Effector memory CD8-positive, alpha-beta T cell (primary cell): ENCODE results near the gene CFAP298.
"Not testable (repeated sequence)": the region's sequence is repeated elsewhere in the genome, so short reads cannot be mapped to it uniquely, and the experiment has no call there.

Experiments
- ATAC-seq: fragments of 150-1000 bp; cut with Tn5 transposase; replicated peaks from 2 replicates; pipeline ENCODE4 v1.10.0; 2021; ENCODE audit warnings: mild to moderate bottlenecking, moderate library complexity
- DNase-seq, 3 experiments: peaks; one replicate each; pipeline ENCODE4 v3.0.0; 2021
- H3K27ac Mint-ChIP-seq, 2 donors: one replicate each; pipeline ENCODE4 v1.8.0; 2022; ENCODE audit warnings: mild to moderate bottlenecking in 2 of 2, mixed read lengths in 2 of 2, moderate library complexity in 2 of 2
- H3K27me3 Mint-ChIP-seq, 2 donors: one replicate each; pipeline ENCODE4 v1.8.0; 2022; ENCODE audit warnings: mixed read lengths in 2 of 2
- H3K36me3 Mint-ChIP-seq: one replicate; pipeline ENCODE4 v1.8.0; 2022; ENCODE audit warnings: mild to moderate bottlenecking, moderate library complexity, mixed read lengths; ENCODE audit not compliant: insufficient read depth
- H3K4me1 Mint-ChIP-seq, 2 donors: one replicate each; pipeline ENCODE4 v1.8.0; 2022; ENCODE audit warnings: low read depth in 2 of 2, mixed read lengths in 2 of 2
- H3K4me3 Mint-ChIP-seq, 2 donors: one replicate each; pipeline ENCODE4 v1.8.0; 2022; ENCODE audit warnings: mild to moderate bottlenecking in 2 of 2, mixed read lengths in 2 of 2, moderate library complexity in 2 of 2
- H3K9me3 Mint-ChIP-seq, 2 donors: one replicate each; pipeline ENCODE4 v1.8.0; 2022; ENCODE audit warnings: mixed read lengths in 2 of 2

CFAP298 gene

DNA sequence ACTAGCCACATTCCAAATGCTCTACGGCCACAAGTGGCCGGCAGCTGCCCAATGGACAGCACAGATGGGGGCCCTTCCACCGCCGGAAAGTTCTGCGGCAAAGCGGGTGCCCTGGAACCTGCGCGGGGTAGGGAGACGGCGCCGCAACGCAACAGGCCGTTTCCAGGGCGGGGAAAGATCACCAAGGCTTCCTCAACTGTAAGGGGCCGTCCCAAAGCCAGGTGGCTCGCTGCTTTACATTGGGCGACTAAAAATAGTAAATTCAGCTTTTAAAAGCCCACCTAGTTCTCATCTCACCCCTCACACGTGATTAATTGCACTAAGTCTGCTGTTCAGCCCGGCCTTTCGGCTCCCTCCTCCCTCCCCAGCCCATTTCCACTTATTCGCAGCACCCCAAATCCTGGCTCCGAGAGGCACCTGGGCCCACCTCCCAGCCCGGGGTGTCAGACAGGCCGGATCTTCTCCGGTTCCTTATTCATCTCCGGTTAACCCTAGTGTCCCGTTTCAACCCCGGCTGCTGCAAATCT, 643 bp downstream of the CFAP298 start:
- no peaks in the 10 kb centered on the region for H3K27me3 Mint-ChIP-seq
- peak overlapping the region; percentile 90 to 96 for H3K4me3 Mint-ChIP-seq
- ATAC-seq (peak; percentile 9), DNase-seq (peak; percentile 12 to 15 (median 13))
- peaks cover 49% of the 10 kb centered on the region for H3K36me3 Mint-ChIP-seq
- H3K4me1 Mint-ChIP-seq, result peaks cover 11 to 14% of the 10 kb centered on the region in 2 donors
- H3K9me3 Mint-ChIP-seq, result no peaks in the 10 kb centered on the region
- peak overlapping the region; percentile 98 to 99 for H3K27ac Mint-ChIP-seq

DNA sequence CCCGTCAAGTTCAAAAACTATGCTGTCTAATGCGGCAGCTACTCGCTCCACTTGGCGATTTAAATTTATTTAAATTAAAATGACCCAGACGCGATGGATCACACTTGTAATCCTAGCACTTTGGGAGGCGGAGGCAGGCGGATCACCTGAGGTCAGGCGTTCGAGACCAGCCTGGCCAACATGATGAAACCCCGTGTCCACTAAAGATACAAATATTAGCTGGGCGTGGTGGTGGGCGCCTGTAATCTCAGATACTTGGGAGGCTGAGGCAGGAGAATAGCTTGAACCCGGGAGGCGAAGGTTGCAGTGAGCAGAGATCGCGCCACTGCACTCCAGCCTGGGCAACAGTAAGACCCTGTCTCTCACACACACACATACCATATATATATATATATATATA, 1.2 kb downstream of the CFAP298 start:
- H3K9me3 Mint-ChIP-seq, ATAC-seq, DNase-seq, H3K27me3 Mint-ChIP-seq: not testable (repeated sequence)
- Mint-ChIP-seq H3K27ac (peak overlapping the region in 1 of 2 donors; percentile 98), H3K36me3 (peaks cover 55% of the 10 kb centered on the region), H3K4me1 (peaks cover 13 to 17% of the 10 kb centered on the region in 2 donors), H3K4me3 (peak overlapping the region; percentile 31 to 90)

DNA sequence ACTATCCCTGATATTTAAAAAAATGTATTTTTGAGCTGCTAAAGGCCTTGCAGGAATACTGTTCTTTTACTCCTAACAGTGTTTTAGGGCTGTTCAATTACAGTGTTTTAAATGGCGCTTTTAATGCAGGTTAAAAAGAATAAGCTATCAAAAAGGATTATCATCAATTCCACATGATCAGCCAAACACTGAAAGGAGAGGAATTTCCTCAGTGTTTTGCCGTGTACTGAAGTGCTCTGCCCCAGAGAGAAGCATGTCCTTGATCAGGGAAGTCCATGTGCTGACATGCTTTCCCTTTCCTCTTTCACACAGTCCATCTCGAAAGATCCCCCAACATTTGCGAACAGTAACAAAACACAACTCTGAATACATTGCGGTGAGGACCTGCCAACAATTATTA, 3.3 kb downstream of the CFAP298 start:
- no peak overlapping the region for H3K27ac Mint-ChIP-seq
- H3K9me3 Mint-ChIP-seq, result no peaks in the 10 kb centered on the region
- no peak for ATAC-seq
- H3K27me3 Mint-ChIP-seq, result no peaks in the 10 kb centered on the region
- H3K4me1 Mint-ChIP-seq, result peaks cover 17 to 19% of the 10 kb centered on the region in 2 donors
- peaks cover 70% of the 10 kb centered on the region for H3K36me3 Mint-ChIP-seq
- no peak for DNase-seq
- no peak overlapping the region for H3K4me3 Mint-ChIP-seq

DNA sequence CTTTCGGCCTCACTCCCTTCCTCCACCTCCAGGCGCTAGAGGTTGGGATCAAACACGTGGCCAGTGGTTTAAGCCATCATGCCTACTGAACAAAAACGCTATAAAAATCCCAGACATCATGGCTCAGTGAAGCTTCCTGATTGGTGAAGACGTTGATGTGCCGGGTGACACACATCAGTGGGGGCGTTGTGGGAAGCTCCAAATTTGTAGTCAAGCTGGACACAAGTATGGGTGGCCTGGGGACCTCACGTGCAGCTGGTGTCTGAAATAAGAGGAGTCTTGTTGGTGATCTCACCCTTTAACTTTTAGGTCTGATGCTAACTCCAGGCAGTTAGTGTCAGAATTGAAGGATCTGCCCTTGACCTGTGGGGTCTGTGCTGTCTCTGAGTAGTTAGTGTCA, 6.7 kb downstream of the CFAP298 start:
- no peak for ATAC-seq
- Mint-ChIP-seq H3K36me3 (peaks cover 84% of the 10 kb centered on the region), H3K27me3 (no peaks in the 10 kb centered on the region), H3K9me3 (no peaks in the 10 kb centered on the region), H3K4me3 (no peak overlapping the region), H3K27ac (no peak overlapping the region), H3K4me1 (peaks cover 7 to 15% of the 10 kb centered on the region in 2 donors)
- no peak for DNase-seq

DNA sequence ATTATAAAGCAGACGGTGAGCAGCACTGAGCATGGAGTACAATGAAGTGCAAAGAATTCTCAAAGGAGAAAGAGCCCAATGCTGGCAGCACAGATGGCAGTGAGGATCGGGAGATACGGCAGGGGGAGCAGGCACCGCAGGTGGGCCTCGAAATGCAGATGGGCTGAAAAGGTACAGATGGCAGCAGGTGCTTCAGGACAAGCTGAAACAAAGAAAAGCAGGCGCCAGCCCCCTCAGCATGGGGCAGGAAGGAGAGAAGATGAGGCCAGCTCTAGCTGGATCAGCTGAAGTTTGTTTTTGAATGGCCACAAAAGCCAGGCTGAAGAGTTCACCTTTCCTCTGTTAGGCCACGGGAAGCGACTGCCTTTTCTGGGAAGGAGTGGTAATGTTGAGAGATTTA, 7.7 kb downstream of the CFAP298 start:
- H3K4me1 Mint-ChIP-seq, result peaks cover 7 to 10% of the 10 kb centered on the region in 2 donors
- no peak for DNase-seq
- no peak for ATAC-seq
- peaks cover 85% of the 10 kb centered on the region for H3K36me3 Mint-ChIP-seq
- no peaks in the 10 kb centered on the region for H3K27me3 Mint-ChIP-seq
- peak overlapping the region in 1 of 2 donors; percentile 80 for H3K27ac Mint-ChIP-seq
- H3K9me3 Mint-ChIP-seq, result no peaks in the 10 kb centered on the region
- H3K4me3 Mint-ChIP-seq, result no peak overlapping the region

DNA sequence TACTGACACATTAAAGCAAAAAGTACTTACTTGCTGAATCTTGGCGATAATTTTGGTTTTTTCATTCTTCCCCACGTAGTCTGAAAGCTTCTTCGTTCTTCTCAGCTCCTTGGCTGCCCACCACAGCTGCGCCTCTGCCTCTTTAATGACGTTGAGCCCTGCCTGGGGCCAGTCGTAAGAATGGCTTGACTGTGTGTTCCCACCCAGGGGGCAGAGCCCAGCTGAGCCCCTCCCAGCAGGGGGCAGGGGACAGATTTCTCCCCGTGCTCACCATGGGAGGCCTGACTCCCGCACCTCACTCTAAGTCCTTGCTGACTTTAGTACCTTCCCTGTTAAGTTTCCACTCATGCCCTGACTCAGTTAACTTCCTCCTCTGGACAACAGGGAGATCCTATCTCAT, 9.0 kb downstream of the CFAP298 start:
- Mint-ChIP-seq H3K27ac (no peak overlapping the region), H3K36me3 (peaks cover 84% of the 10 kb centered on the region), H3K4me1 (peaks cover 7 to 10% of the 10 kb centered on the region in 2 donors), H3K4me3 (no peak overlapping the region), H3K9me3 (no peaks in the 10 kb centered on the region), H3K27me3 (no peaks in the 10 kb centered on the region)
- DNase-seq (no peak), ATAC-seq (no peak)

DNA sequence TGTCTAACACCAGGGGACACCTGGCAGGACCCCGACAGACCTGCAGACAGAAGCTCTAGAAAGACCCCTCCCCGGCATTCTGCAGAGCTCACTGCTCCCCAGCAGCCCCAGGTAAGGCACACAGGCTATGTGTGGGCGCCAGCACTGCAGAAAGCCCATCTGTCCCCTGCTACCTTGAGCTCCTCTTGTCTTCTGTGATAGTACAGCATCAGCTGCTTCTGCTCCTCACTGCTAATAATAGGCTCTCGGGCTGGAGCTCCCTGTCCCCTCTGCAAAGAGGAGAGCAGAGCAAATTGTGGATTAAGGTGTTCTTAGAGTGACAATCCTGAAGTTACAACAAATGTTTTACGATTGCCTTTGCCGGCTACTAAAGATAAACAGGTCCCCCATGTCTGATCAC, 10.1 kb downstream of the CFAP298 start:
- ATAC-seq (no peak), DNase-seq (no peak)
- peaks cover 4 to 8% of the 10 kb centered on the region in 2 donors for H3K4me1 Mint-ChIP-seq
- no peak overlapping the region for H3K27ac Mint-ChIP-seq
- no peak overlapping the region for H3K4me3 Mint-ChIP-seq
- peaks cover 74% of the 10 kb centered on the region for H3K36me3 Mint-ChIP-seq
- H3K27me3 Mint-ChIP-seq, result no peaks in the 10 kb centered on the region
- no peaks in the 10 kb centered on the region for H3K9me3 Mint-ChIP-seq

DNA sequence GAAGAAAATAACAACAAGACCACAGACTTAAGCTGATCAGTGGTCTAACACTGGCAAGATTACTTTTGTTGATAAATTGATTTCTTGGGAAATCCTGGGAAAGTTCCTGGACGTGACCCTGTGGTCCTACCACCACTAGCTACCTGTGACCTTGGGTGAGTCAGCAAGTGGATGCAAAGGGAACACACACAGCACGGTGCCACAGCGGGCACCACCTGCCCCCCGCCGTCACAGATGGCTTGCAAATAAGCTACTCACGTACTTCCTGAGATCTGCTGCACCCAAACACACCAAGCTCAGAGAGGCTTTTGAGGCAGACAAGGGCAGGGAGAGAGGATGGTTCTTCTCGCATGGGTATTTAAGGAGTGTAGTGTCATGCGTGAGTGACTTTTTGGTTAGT, 12.7 kb downstream of the CFAP298 start:
- peak overlapping the region; percentile 29 to 31 for H3K27ac Mint-ChIP-seq
- peaks cover 54% of the 10 kb centered on the region for H3K36me3 Mint-ChIP-seq

DNA sequence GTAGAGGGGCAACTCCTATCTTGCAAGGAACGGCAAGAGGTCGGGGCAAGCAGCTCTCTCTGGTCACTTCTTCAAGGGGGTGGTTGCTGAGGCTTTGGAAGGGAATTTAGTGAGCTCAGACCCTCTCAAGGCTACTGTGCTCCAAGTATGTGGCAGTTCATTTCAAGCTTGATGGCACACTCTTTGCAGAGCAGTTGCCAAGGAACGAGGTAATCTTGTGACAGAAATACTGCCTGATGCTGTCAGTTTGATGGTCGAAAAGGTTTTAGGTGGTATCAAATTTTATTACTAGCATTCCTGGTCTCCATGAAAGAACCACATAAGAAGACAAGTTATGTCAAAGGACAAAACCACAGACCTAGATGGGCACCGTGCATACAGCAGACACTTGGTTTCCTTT, 13.1 kb downstream of the CFAP298 start:
- Mint-ChIP-seq H3K27ac (peak overlapping the region; percentile 29 to 31), H3K4me1 (peaks cover 0 to 4% of the 10 kb centered on the region in 2 donors), H3K4me3 (no peak overlapping the region), H3K9me3 (no peaks in the 10 kb centered on the region), H3K27me3 (no peaks in the 10 kb centered on the region), H3K36me3 (peaks cover 49% of the 10 kb centered on the region)
- DNase-seq (no peak), ATAC-seq (no peak)

More for the DNA sequence above, 12.7 kb downstream of the CFAP298 start:
- H3K27me3 Mint-ChIP-seq, result no peaks in the 10 kb centered on the region
- H3K4me1 Mint-ChIP-seq, result peaks cover 0 to 7% of the 10 kb centered on the region in 2 donors
- ATAC-seq (no peak), DNase-seq (no peak)
- no peaks in the 10 kb centered on the region for H3K9me3 Mint-ChIP-seq
- H3K4me3 Mint-ChIP-seq, result no peak overlapping the region

DNA sequence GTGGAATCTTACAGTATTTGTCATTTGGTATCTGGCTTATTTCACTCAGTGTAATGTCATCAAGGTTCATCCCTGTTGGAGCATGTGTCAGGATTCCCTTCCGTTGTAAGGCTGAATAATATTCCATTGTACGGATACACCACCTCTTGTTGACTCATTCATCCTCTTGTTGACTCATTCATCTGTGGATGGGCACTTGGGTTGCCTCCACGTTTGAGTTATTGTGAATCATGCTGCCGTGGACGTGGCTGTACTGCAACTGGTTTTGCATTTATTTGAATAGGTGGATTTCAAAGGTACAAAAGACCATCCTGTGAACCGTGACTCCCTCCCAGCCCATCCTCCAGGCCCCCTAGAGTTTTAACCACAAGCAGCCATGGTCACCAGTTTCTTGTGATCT, 15.0 kb downstream of the CFAP298 start:
- ATAC-seq, result no peak

DNA sequence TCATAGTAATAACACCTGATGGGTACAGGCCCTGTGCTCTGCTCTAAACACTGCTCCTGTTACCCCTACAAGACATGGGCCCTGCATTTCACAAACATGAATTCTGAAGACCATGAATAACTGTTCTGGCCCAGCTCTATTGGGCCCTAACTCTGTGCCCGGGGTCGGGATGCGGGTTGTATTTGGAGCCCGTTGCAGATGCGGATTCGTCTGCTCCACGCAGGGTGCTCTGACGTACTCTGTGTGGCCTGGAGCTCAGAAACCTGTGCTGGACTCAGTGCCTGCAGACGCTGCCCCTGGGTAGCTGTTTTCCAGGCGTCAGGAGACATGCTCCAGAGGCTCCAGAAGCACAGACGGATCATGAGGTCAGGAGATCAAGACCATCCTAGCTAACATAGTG, 16.7 kb downstream of the CFAP298 start:
- Mint-ChIP-seq H3K9me3 (no peaks in the 10 kb centered on the region), H3K4me1 (peaks cover 0 to 4% of the 10 kb centered on the region in 2 donors), H3K27ac (peak overlapping the region in 1 of 2 donors; percentile 11), H3K27me3 (no peaks in the 10 kb centered on the region), H3K4me3 (no peak overlapping the region), H3K36me3 (peaks cover 16% of the 10 kb centered on the region)
- ATAC-seq (no peak), DNase-seq (no peak)

More for the DNA sequence above, 15.0 kb downstream of the CFAP298 start:
- no peak for DNase-seq
- Mint-ChIP-seq H3K27ac (peak overlapping the region in 1 of 2 donors; percentile 6), H3K27me3 (no peaks in the 10 kb centered on the region), H3K36me3 (peaks cover 32% of the 10 kb centered on the region), H3K9me3 (no peaks in the 10 kb centered on the region), H3K4me3 (no peak overlapping the region), H3K4me1 (peaks cover 0 to 4% of the 10 kb centered on the region in 2 donors)

DNA sequence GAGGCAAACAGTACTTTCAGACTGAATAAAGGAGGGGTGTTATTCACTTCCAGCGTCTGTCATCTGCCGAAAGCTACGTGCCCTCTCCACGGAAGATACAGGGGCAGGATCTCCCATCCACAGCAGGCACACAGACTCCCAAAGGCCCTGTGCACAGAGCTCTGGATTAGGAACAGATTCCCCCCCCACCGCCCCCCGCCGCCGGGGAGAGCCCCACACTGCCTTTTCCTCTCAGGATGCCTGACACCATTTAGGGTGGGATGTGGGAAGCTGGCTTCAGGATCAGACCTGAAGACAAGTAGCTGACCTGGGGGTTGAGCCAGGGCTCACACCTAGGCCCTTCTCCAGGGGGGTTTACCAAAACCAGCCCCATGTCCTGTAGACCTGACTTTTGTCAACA, 18.5 kb downstream of the CFAP298 start:
- H3K27ac Mint-ChIP-seq, result no peak overlapping the region
- H3K4me3 Mint-ChIP-seq, result no peak overlapping the region
- no peak for ATAC-seq
- peaks cover 0 to 4% of the 10 kb centered on the region in 2 donors for H3K4me1 Mint-ChIP-seq
- no peaks in the 10 kb centered on the region for H3K9me3 Mint-ChIP-seq
- peaks cover 5% of the 10 kb centered on the region for H3K36me3 Mint-ChIP-seq
- no peak for DNase-seq
- no peaks in the 10 kb centered on the region for H3K27me3 Mint-ChIP-seq

DNA sequence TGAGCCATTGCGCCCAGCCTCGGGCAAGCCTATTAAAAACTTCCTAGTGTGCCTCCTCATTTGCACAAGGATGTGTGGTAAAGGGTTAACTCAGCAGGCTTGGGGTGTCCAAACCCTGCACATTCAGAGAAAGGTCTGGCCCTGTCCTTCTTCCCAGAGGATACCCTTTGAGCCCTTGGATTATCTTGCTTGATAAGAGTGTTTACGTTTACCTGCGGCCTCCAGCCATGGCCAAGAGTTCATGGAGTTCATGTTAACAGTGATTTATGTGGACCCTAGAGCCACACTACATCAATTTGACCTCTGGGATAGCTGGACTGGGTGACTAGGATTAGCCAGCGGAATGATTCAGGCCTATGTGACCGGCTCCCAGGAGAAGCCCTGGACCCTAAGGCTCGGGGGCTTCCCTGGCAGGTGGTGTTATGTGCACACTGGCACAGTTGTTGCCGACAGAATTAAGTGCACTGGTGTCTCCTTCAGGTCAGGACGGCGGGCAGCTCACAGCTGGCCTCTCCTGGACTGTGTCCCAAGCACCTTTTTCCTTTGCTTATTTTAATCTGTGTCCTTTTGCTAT, 19.2 kb downstream of the CFAP298 start:
- Mint-ChIP-seq H3K27me3 (no peaks in the 10 kb centered on the region), H3K36me3 (no peaks in the 10 kb centered on the region), H3K4me1 (peaks cover 0 to 4% of the 10 kb centered on the region in 2 donors), H3K4me3 (no peak overlapping the region), H3K27ac (no peak overlapping the region), H3K9me3 (no peaks in the 10 kb centered on the region)
- ATAC-seq (no peak), DNase-seq (no peak)

DNA sequence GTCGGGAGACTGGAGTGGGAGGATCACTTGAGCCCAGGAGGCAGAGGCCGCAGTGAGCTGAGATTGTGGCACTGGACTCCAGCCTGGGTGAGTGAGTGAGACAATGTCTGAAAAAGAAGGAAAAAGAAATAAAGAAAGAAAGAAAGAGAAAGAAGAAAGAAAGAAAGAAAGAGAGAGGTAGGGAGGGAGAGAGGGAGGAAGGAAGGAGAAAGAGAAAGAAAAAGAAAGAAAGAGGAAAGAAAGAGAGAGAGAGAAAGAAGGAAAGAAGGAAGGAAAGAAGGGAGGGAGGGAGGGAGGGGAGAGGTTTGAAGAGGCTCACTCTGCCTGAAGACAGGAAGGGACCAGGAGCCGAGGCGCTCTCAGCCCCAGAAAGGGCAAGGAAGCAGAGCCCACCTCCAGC, 22.0 kb downstream of the CFAP298 start:
- no peaks in the 10 kb centered on the region for H3K4me1 Mint-ChIP-seq
- no peak for ATAC-seq
- no peak for DNase-seq
- H3K36me3 Mint-ChIP-seq, result no peaks in the 10 kb centered on the region
- H3K4me3 Mint-ChIP-seq, result no peak overlapping the region
- no peak overlapping the region for H3K27ac Mint-ChIP-seq
- no peaks in the 10 kb centered on the region for H3K27me3 Mint-ChIP-seq
- no peaks in the 10 kb centered on the region for H3K9me3 Mint-ChIP-seq
